ENCODE results near the gene TMEM131L.

TMEM131L gene

DNA sequence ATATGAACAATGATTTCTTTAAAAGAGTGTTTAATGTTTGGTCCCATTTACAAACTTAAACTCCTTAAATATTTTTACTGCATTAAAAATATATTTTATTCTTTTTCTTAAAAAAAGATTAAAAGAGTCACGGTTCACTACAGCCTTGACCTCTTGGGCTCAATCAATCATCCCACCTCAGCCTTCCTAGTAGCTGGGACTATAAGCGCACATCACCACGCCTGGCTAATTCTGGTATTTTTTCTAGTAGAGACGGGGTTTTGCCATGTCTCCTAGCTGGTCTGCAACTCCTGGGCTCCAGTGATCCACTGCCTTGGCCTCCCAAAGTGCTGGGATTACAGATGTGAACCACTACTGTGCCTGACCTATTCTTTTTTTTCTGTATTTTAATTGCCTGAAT lies 113.2 kb downstream of the TMEM131L start:
- no peak for DNase-seq

GRCh38 chr4:153579872-153580271 lies 113.7 kb downstream of the TMEM131L start:
- DNase-seq = peak in 1 of 2 donors; percentile 3

- no peak for DNase-seq
Measured at GRCh38 chr4:153582954-153583702, 117.0 kb downstream of the TMEM131L start.

DNA sequence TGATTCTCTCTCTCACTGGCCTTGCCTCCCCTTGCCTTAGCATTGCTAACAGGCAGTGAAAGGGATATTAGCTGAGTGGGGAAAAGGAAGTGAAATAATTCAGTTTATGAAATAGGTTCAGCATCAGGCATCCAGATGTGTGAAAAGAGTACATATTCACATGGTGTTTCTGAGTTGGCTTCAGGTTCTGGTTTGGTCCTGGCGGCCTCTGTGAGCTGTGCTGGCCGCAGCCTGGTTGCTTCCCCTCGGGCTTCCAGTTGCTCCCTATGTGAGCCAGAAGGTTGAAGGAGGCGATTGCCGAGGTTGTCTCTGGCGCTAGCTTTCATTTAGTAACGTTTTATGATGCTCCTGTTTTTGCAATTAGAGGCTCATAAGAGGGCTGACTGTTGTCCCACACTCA lies 118.9 kb downstream of the TMEM131L start:
- no peak for DNase-seq

GRCh38 chr4:153589703-153590595 lies 123.8 kb downstream of the TMEM131L start:
- DNase-seq = no peak

GRCh38 chr4:153591441-153591840 lies 125.3 kb downstream of the TMEM131L start:
- DNase-seq = no peak

- DNase-seq = no peak
Measured at GRCh38 chr4:153592064-153592463, 125.9 kb downstream of the TMEM131L start.

GRCh38 chr4:153593161-153593560 lies 127.0 kb downstream of the TMEM131L start:
- DNase-seq = no peak

- DNase-seq = peak; percentile 48 to 49
Measured at GRCh38 chr4:153594210-153594609, 128.1 kb downstream of the TMEM131L start.

DNA sequence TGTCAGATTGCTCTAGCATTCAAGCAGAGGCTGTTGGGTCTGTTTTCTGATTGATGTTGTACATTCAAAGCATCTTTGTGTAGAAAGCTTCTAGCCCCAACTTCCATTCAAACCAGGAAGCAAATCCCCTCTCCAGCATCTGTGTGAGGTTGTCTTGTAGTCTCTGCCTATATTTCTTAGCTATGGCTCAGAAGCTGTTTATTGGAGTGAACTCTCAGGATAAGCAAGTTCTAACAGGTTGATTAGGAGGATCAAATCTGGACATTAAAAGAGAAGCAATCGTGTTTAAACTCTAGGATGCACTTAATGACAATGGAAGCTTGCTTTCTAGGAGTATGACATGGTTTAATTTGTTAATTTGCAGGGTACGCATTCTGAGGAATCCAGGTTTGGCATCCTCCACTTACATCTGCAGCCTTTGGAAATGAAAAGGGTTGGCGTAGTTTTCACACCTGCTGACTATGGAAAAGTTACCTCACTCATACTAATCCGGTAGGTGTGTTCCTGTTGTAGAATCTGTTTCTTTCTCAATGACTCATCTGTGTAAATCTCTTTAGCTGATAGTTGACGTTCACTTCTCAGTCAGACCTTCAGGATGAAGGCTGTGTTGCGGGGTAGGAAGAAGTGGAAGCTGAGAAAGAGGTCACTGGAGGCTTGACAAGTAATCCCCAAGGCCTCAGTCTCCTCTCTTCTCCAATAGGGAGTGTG lies 129.9 kb downstream of the TMEM131L start:
- DNase-seq = no peak

DNA sequence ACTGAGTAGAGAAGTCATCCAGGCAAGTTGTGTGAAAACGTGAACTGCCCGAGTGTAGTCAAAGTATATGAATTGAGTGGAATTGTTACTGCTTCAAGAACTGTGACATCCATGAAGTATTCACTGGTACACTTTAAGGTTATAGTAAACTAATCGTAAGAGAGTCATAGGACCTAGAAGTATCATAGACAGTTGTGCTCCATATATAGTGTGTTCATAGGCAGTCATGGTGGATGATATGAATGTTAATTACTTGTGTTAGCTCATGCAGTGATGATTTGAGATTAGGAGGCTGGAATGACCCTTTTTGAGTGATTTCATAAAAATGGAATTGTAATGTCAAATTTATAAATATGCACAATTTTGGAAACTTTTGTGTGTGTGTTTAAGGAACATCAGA lies 136.6 kb downstream of the TMEM131L start:
- DNase-seq = no peak

- DNase-seq = no peak
Measured at GRCh38 chr4:153603258-153603657, 137.1 kb downstream of the TMEM131L start.

DNA sequence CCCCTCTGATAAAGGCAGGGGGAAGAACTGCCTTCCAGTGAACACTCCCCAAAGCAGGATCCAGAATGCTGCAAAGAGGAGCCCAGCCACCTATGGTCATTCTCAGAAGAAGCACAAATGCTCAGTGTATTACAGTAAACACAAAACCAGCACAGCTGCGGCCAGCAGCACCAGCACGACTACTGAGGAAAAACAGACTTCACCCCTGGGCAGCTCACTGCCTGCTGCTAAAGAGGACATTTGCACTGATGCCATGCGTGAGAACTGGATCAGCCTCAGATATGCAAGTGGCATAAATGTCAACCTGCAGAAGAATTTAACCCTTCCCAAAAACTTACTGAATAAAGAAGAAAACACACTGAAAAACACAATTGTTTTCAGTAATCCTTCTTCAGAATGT lies 137.7 kb downstream of the TMEM131L start:
- DNase-seq = no peak

- DNase-seq = peak; percentile 58 to 59
Measured at GRCh38 chr4:153609070-153609469, 142.9 kb downstream of the TMEM131L start.

- DNase-seq = no peak
Measured at GRCh38 chr4:153610623-153611376, 144.6 kb downstream of the TMEM131L start.

- no peak for DNase-seq
Measured at GRCh38 chr4:153611679-153612078, 145.5 kb downstream of the TMEM131L start.

- DNase-seq = no peak
Measured at GRCh38 chr4:153612878-153613277, 146.7 kb downstream of the TMEM131L start.

GRCh38 chr4:153616006-153616555 lies 149.9 kb downstream of the TMEM131L start:
- no peak for DNase-seq

- DNase-seq = no peak
Measured at GRCh38 chr4:153618833-153619232, 152.7 kb downstream of the TMEM131L start.

DNA sequence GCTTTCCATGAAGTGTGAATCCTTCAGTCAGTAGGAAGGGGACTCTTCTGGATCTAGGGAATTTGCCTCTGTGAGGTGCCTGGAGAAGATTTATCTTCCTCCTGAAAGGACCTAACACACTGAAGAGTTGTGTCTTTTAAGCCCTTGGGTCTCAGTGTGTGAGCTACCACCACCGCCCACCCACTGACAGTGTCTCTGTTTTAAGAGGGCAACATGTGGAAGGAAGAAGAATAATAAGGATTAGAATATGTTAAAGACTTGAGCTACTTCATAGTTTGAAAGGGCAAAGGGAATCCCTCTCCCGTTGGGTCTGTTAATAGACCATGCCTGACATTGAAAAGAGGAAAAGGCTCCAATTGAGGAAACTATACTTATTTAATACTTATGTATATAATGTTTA lies 153.7 kb downstream of the TMEM131L start:
- DNase-seq = no peak

- peak; percentile 14 to 35 for DNase-seq
Measured at GRCh38 chr4:153620352-153620751, 154.2 kb downstream of the TMEM131L start.

DNA sequence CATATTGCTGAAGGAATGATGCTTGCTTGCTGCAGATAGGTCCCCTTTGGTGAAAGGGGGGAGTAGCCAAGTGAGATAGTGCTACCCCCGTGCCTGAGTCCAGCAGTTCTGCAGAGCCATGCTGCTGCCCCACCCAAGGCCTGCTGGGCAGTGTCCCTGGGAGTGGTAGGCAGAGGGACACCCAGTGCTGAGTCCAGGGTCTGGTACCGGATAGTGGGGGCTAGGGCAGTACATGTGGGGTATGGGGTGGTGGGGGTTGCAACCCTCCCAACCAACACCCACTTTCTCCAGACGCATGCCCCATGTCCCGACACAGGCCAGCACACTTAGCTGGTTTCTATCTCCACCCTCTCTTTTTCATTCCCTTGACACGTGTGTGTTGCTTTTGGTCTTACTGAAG lies 155.9 kb downstream of the TMEM131L start:
- DNase-seq = no peak
